HEK293 (cell line): ENCODE data around the gene PRMT5.

Experiments
- CTCF ChIA-PET: fragments of 350-600 bp; formaldehyde crosslinking; extraction: SDS; loops from one replicate; lab custom pipeline; 2021; ENCODE audit warnings: antibody characterized with exemption; lab: Yijun Ruan, JAX
- POLR2A ChIA-PET: fragments of 300-600 bp; formaldehyde crosslinking; extraction: SDS; loops from one replicate; lab custom pipeline; 2020; ENCODE audit warnings: antibody characterized with exemption, inconsistent platforms; lab: Yijun Ruan, JAX
- H3K27ac ChIP-seq: fragments of 200-500 bp; sonication (Bioruptor generic); 2 replicates; pipeline ENCODE4 v1.5.1; 2014; ENCODE audit warnings: low read depth, low read length, control low read depth, inconsistent platforms; ENCODE audit errors: extremely low read depth
- H3K36me3 ChIP-seq, 2 experiments: fragments of 200-500 bp in 1 of 2; sonication (Bioruptor generic) in 1 of 2; 1 replicate in 1 of 2; 2 replicates in 1 of 2; pipeline ENCODE4 v1.5.1; 2014 to 2017; ENCODE audit warnings: inconsistent platforms in 2 of 2, low read length in 2 of 2; ENCODE audit not compliant: control insufficient read depth in 2 of 2, insufficient read depth in 1 of 2
- H3K4me1 ChIP-seq: fragments of 200-500 bp; sonication (Bioruptor generic); 2 replicates; pipeline ENCODE4 v1.5.1; 2014; ENCODE audit warnings: mild to moderate bottlenecking, low read length, inconsistent platforms; ENCODE audit not compliant: control insufficient read depth, insufficient read depth
- H3K4me3 ChIP-seq: 2 replicates; pipeline ENCODE4 v1.5.1; 2011; ENCODE audit warnings: low read depth, mild to moderate bottlenecking, control low read depth, low read length, moderate library complexity
- H3K9me3 ChIP-seq: fragments of 200-500 bp; sonication (Bioruptor generic); 2 replicates; pipeline ENCODE4 v1.5.1; 2014; ENCODE audit warnings: low read depth, low read length, inconsistent platforms; ENCODE audit not compliant: control insufficient read depth, insufficient read depth
- GFI1B ChIP-seq: fragments of 450-650 bp; formaldehyde crosslinking; IDR thresholded peaks from 2 replicates; pipeline ENCODE4 v1.5.1; 2016; ENCODE audit warnings: missing biosample characterization, missing genetic modification characterization
- IKZF3 ChIP-seq: fragments of 450-650 bp; IDR thresholded peaks from 2 replicates; pipeline ENCODE4 v1.5.0; 2018; ENCODE audit warnings: missing biosample characterization, mild to moderate bottlenecking, missing genetic modification characterization, moderate library complexity
- KLF1 ChIP-seq: fragments of 450-650 bp; formaldehyde crosslinking; IDR thresholded peaks from 2 replicates; pipeline ENCODE4 v1.5.1; 2016; ENCODE audit warnings: missing biosample characterization, missing genetic modification characterization
- KLF8 ChIP-seq: fragments of 450-650 bp; formaldehyde crosslinking; IDR thresholded peaks from 2 replicates; pipeline ENCODE4 v1.5.1; 2016; ENCODE audit warnings: missing biosample characterization, missing genetic modification characterization
- KLF9 ChIP-seq: fragments of 450-650 bp; formaldehyde crosslinking; IDR thresholded peaks from 2 replicates; pipeline ENCODE4 v1.5.1; 2016; ENCODE audit warnings: missing biosample characterization, missing genetic modification characterization, low read depth
- MYNN ChIP-seq: fragments of 450-650 bp; formaldehyde crosslinking; IDR thresholded peaks from 2 replicates; pipeline ENCODE4 v1.5.1; 2016; ENCODE audit warnings: missing biosample characterization, missing genetic modification characterization, borderline replicate concordance
- MZF1 ChIP-seq: fragments of 450-650 bp; formaldehyde crosslinking; IDR thresholded peaks from 2 replicates; pipeline ENCODE4 v1.5.1; 2017; ENCODE audit warnings: missing biosample characterization, missing genetic modification characterization, borderline replicate concordance
- SCRT2 ChIP-seq: fragments of 450-650 bp; formaldehyde crosslinking; IDR thresholded peaks from 2 replicates; pipeline ENCODE4 v1.5.1; 2016; ENCODE audit warnings: missing biosample characterization, missing genetic modification characterization
- ZBTB7A ChIP-seq: fragments of 450-650 bp; formaldehyde crosslinking; IDR thresholded peaks from 2 replicates; pipeline ENCODE4 v1.5.1; 2016; ENCODE audit warnings: low read depth, missing biosample characterization, missing genetic modification characterization
- ZFHX2 ChIP-seq: fragments of 450-650 bp; formaldehyde crosslinking; conservative IDR thresholded peaks from 2 replicates; pipeline ENCODE4 v1.5.1; 2016; ENCODE audit warnings: missing biosample characterization, missing genetic modification characterization
- ZFP37 ChIP-seq: fragments of 450-650 bp; formaldehyde crosslinking; IDR thresholded peaks from 2 replicates; pipeline ENCODE4 v1.5.1; 2016; ENCODE audit warnings: missing biosample characterization, missing genetic modification characterization
- ZFP69B ChIP-seq: fragments of 450-650 bp; formaldehyde crosslinking; IDR thresholded peaks from 2 replicates; pipeline ENCODE4 v1.5.1; 2016; ENCODE audit warnings: missing biosample characterization, missing genetic modification characterization
- ZNF19 ChIP-seq: fragments of 450-650 bp; formaldehyde crosslinking; IDR thresholded peaks from 2 replicates; pipeline ENCODE4; 2016; ENCODE audit warnings: missing biosample characterization, missing genetic modification characterization, low read depth
- ZNF341 ChIP-seq: fragments of 450-650 bp; formaldehyde crosslinking; IDR thresholded peaks from 2 replicates; pipeline ENCODE4; 2016; ENCODE audit warnings: low read depth, missing biosample characterization, missing genetic modification characterization
- ZNF37A ChIP-seq: fragments of 450-650 bp; IDR thresholded peaks from 2 replicates; pipeline ENCODE4 v1.5.1; 2018; ENCODE audit warnings: missing biosample characterization, missing genetic modification characterization
- ZNF391 ChIP-seq: fragments of 450-650 bp; formaldehyde crosslinking; IDR thresholded peaks from 2 replicates; pipeline ENCODE4 v1.5.1; 2016; ENCODE audit warnings: low read depth, missing biosample characterization, missing genetic modification characterization, borderline replicate concordance
- ZNF558 ChIP-seq: fragments of 450-650 bp; formaldehyde crosslinking; IDR thresholded peaks from 2 replicates; pipeline ENCODE4 v1.5.1; 2016; ENCODE audit warnings: missing biosample characterization, missing genetic modification characterization
- ZNF621 ChIP-seq: fragments of 450-650 bp; formaldehyde crosslinking; IDR thresholded peaks from 2 replicates; pipeline ENCODE4 v1.5.1; 2017; ENCODE audit warnings: missing biosample characterization, missing genetic modification characterization
- ZNF660 ChIP-seq: fragments of 450-650 bp; IDR thresholded peaks from 2 replicates; pipeline ENCODE4 v1.5.1; 2018; ENCODE audit warnings: missing biosample characterization, mild to moderate bottlenecking, missing genetic modification characterization
- TF ChIP-seq, protein P1 (sequence below): fragments of 450-650 bp; formaldehyde crosslinking; IDR thresholded peaks from 2 replicates; pipeline ENCODE4 v1.5.1; 2016; ENCODE audit warnings: missing biosample characterization, missing genetic modification characterization, borderline replicate concordance
- TF ChIP-seq, protein P2 (sequence below): fragments of 450-650 bp; formaldehyde crosslinking; IDR thresholded peaks from 2 replicates; pipeline ENCODE4 v1.5.1; 2016; ENCODE audit warnings: missing biosample characterization, missing genetic modification characterization
- TF ChIP-seq, protein P3 (sequence below): fragments of 450-650 bp; formaldehyde crosslinking; IDR thresholded peaks from 2 replicates; pipeline ENCODE4 v1.5.1; 2016; ENCODE audit warnings: missing biosample characterization, missing genetic modification characterization
- TF ChIP-seq, protein P4 (sequence below): sonication (generic); formaldehyde crosslinking; IDR thresholded peaks from 2 replicates; pipeline ENCODE4 v1.8.1; 2022; ENCODE audit warnings: mild to moderate bottlenecking, moderate library complexity, missing genetic modification reagents
- TF ChIP-seq, protein P5 (sequence below): fragments of 450-650 bp; formaldehyde crosslinking; optimal IDR thresholded peaks from 2 replicates; pipeline ENCODE3; 2016; ENCODE audit warnings: missing biosample characterization, mild to moderate bottlenecking, missing genetic modification characterization
- TF ChIP-seq, protein P6 (sequence below): fragments of 450-650 bp; formaldehyde crosslinking; IDR thresholded peaks from 2 replicates; pipeline ENCODE4 v1.5.1; 2016; ENCODE audit warnings: missing biosample characterization, missing genetic modification characterization

The PRMT5 gene

DNA sequence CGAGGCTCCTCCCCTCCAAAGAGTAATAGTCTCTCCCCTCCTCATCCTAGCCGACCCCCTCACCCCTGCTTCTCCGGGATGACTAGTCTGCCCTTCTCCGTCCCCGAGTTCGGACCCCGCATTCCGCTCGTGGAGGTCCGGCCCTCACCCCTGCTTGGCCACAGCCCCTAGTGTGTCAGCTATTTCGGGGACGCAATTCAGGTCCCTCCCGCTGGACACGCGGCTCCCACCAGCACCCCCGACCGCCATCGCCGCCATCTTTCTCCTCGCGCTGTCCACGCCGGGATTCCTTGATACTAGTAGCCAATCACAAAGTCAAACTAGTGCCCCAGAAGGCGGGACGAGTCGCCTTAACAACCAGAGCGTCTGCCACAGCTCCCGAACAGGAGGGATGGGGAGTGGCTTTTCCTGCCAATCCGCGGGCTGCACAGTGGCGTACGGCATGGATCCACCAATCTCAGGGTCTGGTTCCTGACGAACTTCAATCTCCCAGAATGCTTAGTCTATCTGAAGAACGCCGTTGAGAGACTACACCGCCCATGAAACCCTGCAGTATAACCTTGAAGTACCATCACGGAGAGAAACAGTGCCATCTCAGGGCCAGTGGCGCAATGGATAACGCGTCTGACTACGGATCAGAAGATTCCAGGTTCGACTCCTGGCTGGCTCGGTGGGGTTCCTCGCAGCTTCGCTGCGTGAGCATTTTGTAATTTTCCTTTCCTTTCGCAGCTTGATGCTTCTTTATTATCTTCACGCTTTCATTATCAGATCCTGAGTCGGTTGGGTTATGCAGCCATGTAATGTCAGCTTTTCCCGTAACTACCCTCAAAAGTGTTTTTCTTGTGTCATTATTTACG is at the start of gene PRMT5:
PRMT5 (minus strand) TSS at position 273 of the 857 bp plus-strand sequence; CDS start at position 258, 15 bp downstream.
- H3K9me3 ChIP-seq: no peaks in the 10 kb centered on the region
- H3K4me1 ChIP-seq: no peaks in the 10 kb centered on the region
- ChIA-PET CTCF (interaction anchor here (0.6 to 3.8 kb wide), 26 partner anchors 10 to 163 kb away, joined by 3 to 33 read pairs (median 6); partner anchors contain the start of genes AJUBA, CDH24, HAUS4 and LRP10), POLR2A (interaction anchor here (0.6 to 3.5 kb wide), 16 partner anchors 10 to 340 kb away, joined by 3 to 41 read pairs (median 4); partner anchors contain the start of genes ACIN1, AJUBA, C14orf119 and DAD1)
- peak within 1 kb of the TSS; percentile 78 for H3K4me3 ChIP-seq
- H3K27ac ChIP-seq: peak within 1 kb of the TSS; percentile 55; the same call in 1 of the 2 replicates
- peaks cover 17 to 36% of the 10 kb centered on the region in 2 experiments for H3K36me3 ChIP-seq
- TF ChIP-seq ZNF621 (tag by site-specific recombination): no peak
- TF ChIP-seq KLF1 (tag by site-specific recombination): peak; percentile 28; the same call in 1 of the 2 replicates
- TF ChIP-seq KLF8 (tag by site-specific recombination): peak; percentile 70
- TF ChIP-seq MZF1 (tag by site-specific recombination): no peak; the same call in 1 of the 2 replicates
- TF ChIP-seq ZBTB7A: no peak
- TF ChIP-seq, protein P1, sequence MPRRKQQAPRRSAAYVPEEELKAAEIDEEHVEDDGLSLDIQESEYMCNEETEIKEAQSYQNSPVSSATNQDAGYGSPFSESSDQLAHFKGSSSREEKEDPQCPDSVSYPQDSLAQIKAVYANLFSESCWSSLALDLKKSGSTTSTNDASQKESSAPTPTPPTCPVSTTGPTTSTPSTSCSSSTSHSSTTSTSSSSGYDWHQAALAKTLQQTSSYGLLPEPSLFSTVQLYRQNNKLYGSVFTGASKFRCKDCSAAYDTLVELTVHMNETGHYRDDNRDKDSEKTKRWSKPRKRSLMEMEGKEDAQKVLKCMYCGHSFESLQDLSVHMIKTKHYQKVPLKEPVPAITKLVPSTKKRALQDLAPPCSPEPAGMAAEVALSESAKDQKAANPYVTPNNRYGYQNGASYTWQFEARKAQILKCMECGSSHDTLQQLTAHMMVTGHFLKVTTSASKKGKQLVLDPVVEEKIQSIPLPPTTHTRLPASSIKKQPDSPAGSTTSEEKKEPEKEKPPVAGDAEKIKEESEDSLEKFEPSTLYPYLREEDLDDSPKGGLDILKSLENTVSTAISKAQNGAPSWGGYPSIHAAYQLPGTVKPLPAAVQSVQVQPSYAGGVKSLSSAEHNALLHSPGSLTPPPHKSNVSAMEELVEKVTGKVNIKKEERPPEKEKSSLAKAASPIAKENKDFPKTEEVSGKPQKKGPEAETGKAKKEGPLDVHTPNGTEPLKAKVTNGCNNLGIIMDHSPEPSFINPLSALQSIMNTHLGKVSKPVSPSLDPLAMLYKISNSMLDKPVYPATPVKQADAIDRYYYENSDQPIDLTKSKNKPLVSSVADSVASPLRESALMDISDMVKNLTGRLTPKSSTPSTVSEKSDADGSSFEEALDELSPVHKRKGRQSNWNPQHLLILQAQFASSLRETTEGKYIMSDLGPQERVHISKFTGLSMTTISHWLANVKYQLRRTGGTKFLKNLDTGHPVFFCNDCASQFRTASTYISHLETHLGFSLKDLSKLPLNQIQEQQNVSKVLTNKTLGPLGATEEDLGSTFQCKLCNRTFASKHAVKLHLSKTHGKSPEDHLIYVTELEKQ (tag by site-specific recombination): no peak
- TF ChIP-seq, protein P2, sequence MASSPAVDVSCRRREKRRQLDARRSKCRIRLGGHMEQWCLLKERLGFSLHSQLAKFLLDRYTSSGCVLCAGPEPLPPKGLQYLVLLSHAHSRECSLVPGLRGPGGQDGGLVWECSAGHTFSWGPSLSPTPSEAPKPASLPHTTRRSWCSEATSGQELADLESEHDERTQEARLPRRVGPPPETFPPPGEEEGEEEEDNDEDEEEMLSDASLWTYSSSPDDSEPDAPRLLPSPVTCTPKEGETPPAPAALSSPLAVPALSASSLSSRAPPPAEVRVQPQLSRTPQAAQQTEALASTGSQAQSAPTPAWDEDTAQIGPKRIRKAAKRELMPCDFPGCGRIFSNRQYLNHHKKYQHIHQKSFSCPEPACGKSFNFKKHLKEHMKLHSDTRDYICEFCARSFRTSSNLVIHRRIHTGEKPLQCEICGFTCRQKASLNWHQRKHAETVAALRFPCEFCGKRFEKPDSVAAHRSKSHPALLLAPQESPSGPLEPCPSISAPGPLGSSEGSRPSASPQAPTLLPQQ (tag by site-specific recombination): peak; percentile 46
- TF ChIP-seq ZNF341 (tag by site-specific recombination): peak; percentile 63
- TF ChIP-seq ZFP69B: peak; percentile 42; the same call in 1 of the 2 replicates
- TF ChIP-seq, protein P3, sequence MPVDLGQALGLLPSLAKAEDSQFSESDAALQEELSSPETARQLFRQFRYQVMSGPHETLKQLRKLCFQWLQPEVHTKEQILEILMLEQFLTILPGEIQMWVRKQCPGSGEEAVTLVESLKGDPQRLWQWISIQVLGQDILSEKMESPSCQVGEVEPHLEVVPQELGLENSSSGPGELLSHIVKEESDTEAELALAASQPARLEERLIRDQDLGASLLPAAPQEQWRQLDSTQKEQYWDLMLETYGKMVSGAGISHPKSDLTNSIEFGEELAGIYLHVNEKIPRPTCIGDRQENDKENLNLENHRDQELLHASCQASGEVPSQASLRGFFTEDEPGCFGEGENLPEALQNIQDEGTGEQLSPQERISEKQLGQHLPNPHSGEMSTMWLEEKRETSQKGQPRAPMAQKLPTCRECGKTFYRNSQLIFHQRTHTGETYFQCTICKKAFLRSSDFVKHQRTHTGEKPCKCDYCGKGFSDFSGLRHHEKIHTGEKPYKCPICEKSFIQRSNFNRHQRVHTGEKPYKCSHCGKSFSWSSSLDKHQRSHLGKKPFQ (tag by site-specific recombination): no peak
- no peak for TF ChIP-seq ZNF37A (tag by site-specific recombination)
- TF ChIP-seq ZNF391 (tag by site-specific recombination): peak; percentile 88; the same call in 1 of the 2 replicates
- TF ChIP-seq ZFP37 (tag by site-specific recombination): no peak
- 0 out of 2 replicates have a peak, but pooled peaks have one; percentile 5 for TF ChIP-seq KLF9 (tag by site-specific recombination)
- TF ChIP-seq ZNF660 (tag by site-specific recombination): peak; percentile 71
- no peak for TF ChIP-seq MYNN
- TF ChIP-seq ZFHX2 (tag by site-specific recombination): peak; percentile 35; the same call in 1 of the 2 replicates
- TF ChIP-seq, protein P4, sequence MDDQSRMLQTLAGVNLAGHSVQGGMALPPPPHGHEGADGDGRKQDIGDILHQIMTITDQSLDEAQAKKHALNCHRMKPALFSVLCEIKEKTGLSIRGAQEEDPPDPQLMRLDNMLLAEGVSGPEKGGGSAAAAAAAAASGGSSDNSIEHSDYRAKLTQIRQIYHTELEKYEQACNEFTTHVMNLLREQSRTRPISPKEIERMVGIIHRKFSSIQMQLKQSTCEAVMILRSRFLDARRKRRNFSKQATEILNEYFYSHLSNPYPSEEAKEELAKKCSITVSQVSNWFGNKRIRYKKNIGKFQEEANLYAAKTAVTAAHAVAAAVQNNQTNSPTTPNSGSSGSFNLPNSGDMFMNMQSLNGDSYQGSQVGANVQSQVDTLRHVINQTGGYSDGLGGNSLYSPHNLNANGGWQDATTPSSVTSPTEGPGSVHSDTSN (CRISPR knock-in tag): no peak
- TF ChIP-seq, protein P5, sequence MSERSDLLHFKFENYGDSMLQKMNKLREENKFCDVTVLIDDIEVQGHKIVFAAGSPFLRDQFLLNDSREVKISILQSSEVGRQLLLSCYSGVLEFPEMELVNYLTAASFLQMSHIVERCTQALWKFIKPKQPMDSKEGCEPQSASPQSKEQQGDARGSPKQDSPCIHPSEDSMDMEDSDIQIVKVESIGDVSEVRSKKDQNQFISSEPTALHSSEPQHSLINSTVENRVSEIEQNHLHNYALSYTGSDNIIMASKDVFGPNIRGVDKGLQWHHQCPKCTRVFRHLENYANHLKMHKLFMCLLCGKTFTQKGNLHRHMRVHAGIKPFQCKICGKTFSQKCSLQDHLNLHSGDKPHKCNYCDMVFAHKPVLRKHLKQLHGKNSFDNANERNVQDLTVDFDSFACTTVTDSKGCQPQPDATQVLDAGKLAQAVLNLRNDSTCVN (tag by site-specific recombination): peak; percentile 41
- TF ChIP-seq ZNF19: no peak
- TF ChIP-seq ZNF558 (tag by site-specific recombination): peak; percentile 75
- peak; percentile 88 for TF ChIP-seq IKZF3 (tag by site-specific recombination)
- no peak for TF ChIP-seq SCRT2 (tag by site-specific recombination)
- TF ChIP-seq GFI1B: 0 out of 2 replicates have a peak, but pooled peaks have one; percentile 11
- TF ChIP-seq, protein P6, sequence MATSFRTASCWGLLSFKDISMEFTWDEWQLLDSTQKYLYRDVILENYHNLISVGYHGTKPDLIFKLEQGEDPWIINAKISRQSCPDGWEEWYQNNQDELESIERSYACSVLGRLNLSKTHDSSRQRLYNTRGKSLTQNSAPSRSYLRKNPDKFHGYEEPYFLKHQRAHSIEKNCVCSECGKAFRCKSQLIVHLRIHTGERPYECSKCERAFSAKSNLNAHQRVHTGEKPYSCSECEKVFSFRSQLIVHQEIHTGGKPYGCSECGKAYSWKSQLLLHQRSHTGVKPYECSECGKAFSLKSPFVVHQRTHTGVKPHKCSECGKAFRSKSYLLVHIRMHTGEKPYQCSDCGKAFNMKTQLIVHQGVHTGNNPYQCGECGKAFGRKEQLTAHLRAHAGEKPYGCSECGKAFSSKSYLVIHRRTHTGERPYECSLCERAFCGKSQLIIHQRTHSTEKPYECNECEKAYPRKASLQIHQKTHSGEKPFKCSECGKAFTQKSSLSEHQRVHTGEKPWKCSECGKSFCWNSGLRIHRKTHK (tag by site-specific recombination): no peak
